ENCODE measurements around the gene MPZL1. TPM values are rescaled to one million over a fixed set of nuclear protein-coding genes. Genes with fewer than 3 reads are reported as not detected.
A peak's percentile ranks its signal among the peaks of the same experiment; 100 is the strongest.

MPZL1 gene
- total RNA-seq, 2 experiments from 2014 or later = 22.3 to 23.0 TPM

GRCh38 chr1:167786502-167786901 lies 64.7 kb downstream of the MPZL1 start:
- Mint-ChIP-seq H3K9me3 (ENCODE audit: low read depth) (peaks cover 2% of the 10 kb centered on the region), H3K4me3 (no peak overlapping the region), H3K27me3 (no peaks in the 10 kb centered on the region), H3K36me3 (ENCODE audit: low read depth) (peaks cover 15% of the 10 kb centered on the region), H3K4me1 (peaks cover 5% of the 10 kb centered on the region), H3K27ac (no peak overlapping the region)
- DNase-seq = no peak
- intact Hi-C loops (cut with DNase I, micrococcal nuclease) = no loop called here
- POLR2A ChIA-PET = interaction anchor here (0.6 kb wide), 1 partner anchor 1184 kb away, joined by 3 read pairs; no protein-coding TSS in a partner anchor
- no peak for ATAC-seq
- CTCF ChIA-PET = interaction anchor here (1.0 kb wide), 1 partner anchor 13 kb away, joined by 3 read pairs; no protein-coding TSS in a partner anchor

DNA sequence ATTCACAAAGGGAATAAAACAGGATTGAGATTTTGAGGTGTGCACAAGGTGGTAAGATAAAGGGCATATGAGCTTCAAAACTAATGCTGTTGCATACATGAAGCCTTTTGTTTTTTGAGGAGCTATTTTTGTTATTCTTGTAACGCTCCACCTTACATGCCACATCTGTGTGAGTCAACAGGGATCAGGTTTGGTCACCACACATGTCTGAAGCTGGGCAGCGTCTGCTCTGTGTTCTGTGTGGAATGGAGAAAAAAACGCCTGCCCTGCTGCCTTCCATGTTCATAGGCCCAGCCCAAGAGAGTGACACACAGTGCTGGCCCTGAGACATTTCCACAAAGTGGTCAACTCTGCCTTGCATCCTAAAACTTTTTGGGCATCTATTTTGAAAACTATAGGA lies 67.7 kb downstream of the MPZL1 start:
- POLR2A ChIA-PET = no interaction called here
- Mint-ChIP-seq H3K9me3 (ENCODE audit: low read depth) (no peaks in the 10 kb centered on the region), H3K27me3 (no peaks in the 10 kb centered on the region), H3K4me3 (no peak overlapping the region), H3K27ac (no peak overlapping the region), H3K4me1 (peaks cover 11% of the 10 kb centered on the region), H3K36me3 (ENCODE audit: low read depth) (peaks cover 15% of the 10 kb centered on the region)
- DNase-seq = no peak
- ATAC-seq = no peak
- intact Hi-C loops (cut with DNase I, micrococcal nuclease) = no loop called here
- CTCF ChIA-PET = interaction anchor here (1.6 kb wide), 1 partner anchor 40 kb away, joined by 5 read pairs; no protein-coding TSS in a partner anchor

DNA sequence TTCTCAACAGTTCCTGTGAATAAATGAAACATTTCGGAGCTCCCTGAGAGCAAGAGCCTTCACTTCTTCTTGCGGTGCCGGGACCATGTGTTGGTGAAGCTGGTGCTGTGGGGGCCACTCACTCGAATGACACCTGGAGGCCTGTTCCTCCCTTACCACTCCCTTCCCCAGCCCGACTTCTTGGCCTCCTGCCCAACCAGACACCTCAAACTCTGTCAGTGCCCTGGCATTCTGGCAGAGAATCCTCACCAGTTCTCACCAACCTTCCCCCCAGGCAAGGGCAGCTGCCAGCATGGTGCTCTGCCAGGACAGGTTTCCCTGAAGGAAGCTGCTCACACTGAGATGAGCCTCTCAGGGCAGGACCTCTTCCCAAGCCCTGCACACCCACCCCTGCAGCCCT lies 68.3 kb downstream of the MPZL1 start:
- DNase-seq (no peak), ATAC-seq (no peak)
- ChIA-PET CTCF (interaction anchor here (1.6 kb wide), 1 partner anchor 41 kb away, joined by 5 read pairs; no protein-coding TSS in a partner anchor), POLR2A (no interaction called here)
- H3K4me3 Mint-ChIP-seq = no peak overlapping the region
- peaks cover 15% of the 10 kb centered on the region for H3K36me3 Mint-ChIP-seq (ENCODE audit: low read depth)
- intact Hi-C loops (cut with DNase I, micrococcal nuclease) = no loop called here
- H3K27me3 Mint-ChIP-seq = no peaks in the 10 kb centered on the region
- H3K9me3 Mint-ChIP-seq (ENCODE audit: low read depth) = no peaks in the 10 kb centered on the region
- H3K4me1 Mint-ChIP-seq = peaks cover 11% of the 10 kb centered on the region
- no peak overlapping the region for H3K27ac Mint-ChIP-seq

GRCh38 chr1:167791281-167792187 lies 69.8 kb downstream of the MPZL1 start:
- Mint-ChIP-seq H3K27me3 (no peaks in the 10 kb centered on the region), H3K36me3 (ENCODE audit: low read depth) (peaks cover 15% of the 10 kb centered on the region), H3K4me1 (peaks cover 11% of the 10 kb centered on the region), H3K9me3 (ENCODE audit: low read depth) (no peaks in the 10 kb centered on the region), H3K27ac (no peak overlapping the region), H3K4me3 (no peak overlapping the region)
- ChIA-PET CTCF (no interaction called here), POLR2A (no interaction called here)
- intact Hi-C loops (cut with DNase I, micrococcal nuclease) = no loop called here
- ATAC-seq (no peak), DNase-seq (no peak)

- no peak for DNase-seq
- Mint-ChIP-seq H3K27ac (no peak overlapping the region), H3K4me1 (peaks cover 16% of the 10 kb centered on the region), H3K27me3 (no peaks in the 10 kb centered on the region), H3K36me3 (ENCODE audit: low read depth) (peaks cover 15% of the 10 kb centered on the region), H3K9me3 (ENCODE audit: low read depth) (no peaks in the 10 kb centered on the region), H3K4me3 (no peak overlapping the region)
- no peak for ATAC-seq
- POLR2A ChIA-PET = no interaction called here
- CTCF ChIA-PET = no interaction called here
- intact Hi-C loops (cut with DNase I, micrococcal nuclease) = no loop called here
These were observed 70.4 kb downstream of the MPZL1 start for GRCh38 chr1:167792188-167792565.

DNA sequence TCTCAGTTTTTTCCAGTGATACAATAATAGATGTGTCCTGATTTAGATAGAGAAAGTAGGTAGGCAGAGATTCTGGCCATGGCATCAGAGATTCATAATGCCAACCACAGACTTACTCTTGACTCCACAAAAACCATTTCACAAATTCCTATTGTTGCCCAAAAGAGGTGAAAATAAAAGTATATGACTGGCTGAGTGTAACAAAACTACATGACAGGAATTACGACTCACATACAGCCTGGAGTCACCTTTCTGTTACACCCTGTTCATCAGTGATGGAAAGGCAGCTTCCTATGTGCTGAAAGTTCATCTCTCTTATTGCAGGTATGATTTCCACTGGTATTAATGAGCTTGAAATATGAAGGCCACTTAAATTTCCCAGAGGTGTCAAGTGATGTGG lies 72.3 kb downstream of the MPZL1 start:
- POLR2A ChIA-PET = no interaction called here
- peaks cover 14% of the 10 kb centered on the region for H3K4me1 Mint-ChIP-seq
- no peak overlapping the region for H3K27ac Mint-ChIP-seq
- H3K36me3 Mint-ChIP-seq (ENCODE audit: low read depth) = peaks cover 6% of the 10 kb centered on the region
- no peaks in the 10 kb centered on the region for H3K9me3 Mint-ChIP-seq (ENCODE audit: low read depth)
- no peak for DNase-seq
- peak; percentile 65 for ATAC-seq
- H3K4me3 Mint-ChIP-seq = no peak overlapping the region
- intact Hi-C loops (cut with DNase I, micrococcal nuclease) = no loop called here
- CTCF ChIA-PET = interaction anchor here (0.9 to 1.2 kb wide), 2 partner anchors 14 to 194 kb away, joined by 3 read pairs; no protein-coding TSS in a partner anchor
- no peaks in the 10 kb centered on the region for H3K27me3 Mint-ChIP-seq

DNA sequence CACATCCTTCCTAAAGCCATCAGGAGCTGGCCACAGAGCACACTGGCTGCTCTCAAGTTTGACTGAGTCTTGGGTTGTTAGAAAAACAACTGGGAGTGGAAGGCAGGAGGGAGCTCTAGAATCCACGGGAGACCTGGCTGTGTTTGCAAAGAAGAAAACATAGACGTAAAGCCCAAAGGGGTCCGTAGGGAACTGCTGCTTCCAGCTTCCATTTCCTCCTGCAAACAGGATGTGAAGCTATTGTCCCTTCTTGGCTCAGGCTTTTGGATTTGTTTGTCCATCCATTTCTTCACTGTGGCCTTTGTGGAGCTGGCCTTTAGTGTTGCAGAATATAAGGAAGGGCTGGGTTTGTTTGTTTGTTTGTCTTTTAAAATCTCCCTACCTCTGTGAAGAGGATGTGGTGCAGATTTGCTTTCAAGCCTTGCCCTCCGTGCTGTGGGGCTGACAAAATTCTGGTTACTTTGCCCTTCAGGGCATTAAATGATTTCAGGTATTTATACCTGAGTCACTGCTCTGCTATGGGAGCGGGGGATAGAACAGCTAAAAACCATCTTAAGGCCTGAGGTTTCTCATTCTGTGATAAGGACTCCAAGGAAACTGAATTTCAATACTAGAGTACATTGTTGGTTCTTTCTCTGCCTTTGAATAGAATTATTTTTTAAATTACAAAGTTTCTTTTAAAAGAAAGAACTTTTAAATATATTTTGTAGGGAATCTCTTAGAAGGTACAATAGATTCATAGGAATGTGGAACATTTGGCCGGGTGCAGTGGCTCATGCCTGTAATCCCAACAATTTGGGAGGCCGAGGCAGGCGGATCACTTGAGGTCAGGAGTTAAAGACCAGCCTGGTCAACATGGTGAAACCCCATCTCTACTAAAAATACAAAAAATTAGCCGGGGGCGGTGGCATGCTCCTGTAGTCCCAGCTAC lies 74.3 kb downstream of the MPZL1 start:
- POLR2A ChIA-PET = interaction anchor here (0.7 kb wide), 2 partner anchors 11 to 80 kb away, joined by 3 read pairs; no protein-coding TSS in a partner anchor
- H3K9me3 Mint-ChIP-seq (ENCODE audit: low read depth) = no peaks in the 10 kb centered on the region
- H3K4me3 Mint-ChIP-seq = no peak overlapping the region
- ATAC-seq = no peak
- no peaks in the 10 kb centered on the region for H3K36me3 Mint-ChIP-seq (ENCODE audit: low read depth)
- H3K27ac Mint-ChIP-seq = no peak overlapping the region
- peaks cover 11% of the 10 kb centered on the region for H3K4me1 Mint-ChIP-seq
- DNase-seq = no peak
- CTCF ChIA-PET = interaction anchor here (0.7 kb wide), 1 partner anchor 27 kb away, joined by 3 read pairs; no protein-coding TSS in a partner anchor
- no peaks in the 10 kb centered on the region for H3K27me3 Mint-ChIP-seq
- intact Hi-C loops (cut with DNase I, micrococcal nuclease) = no loop called here

DNA sequence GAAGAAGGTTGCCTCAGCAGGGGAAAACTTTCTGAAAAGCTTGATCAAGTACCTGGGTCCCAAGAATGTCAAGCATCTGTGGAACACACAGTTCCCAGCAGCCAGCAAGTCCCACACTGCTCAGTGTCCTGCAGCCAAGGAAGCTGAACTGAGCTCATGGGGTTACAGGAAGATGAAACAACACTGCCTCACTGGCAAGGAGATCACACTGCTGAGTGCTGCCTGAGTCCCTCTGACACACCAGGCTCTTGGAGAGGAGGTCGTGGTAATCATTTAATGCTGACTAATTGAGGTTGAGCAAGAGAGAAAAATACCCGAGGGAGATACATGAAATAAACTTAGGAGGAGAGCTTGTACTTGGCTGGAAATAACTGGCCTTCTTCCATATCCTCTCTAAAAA lies 75.2 kb downstream of the MPZL1 start:
- ChIA-PET CTCF (interaction anchor here (0.7 to 0.9 kb wide), 2 partner anchors 11 to 28 kb away, joined by 3 to 4 read pairs; no protein-coding TSS in a partner anchor), POLR2A (interaction anchor here (0.7 kb wide), 1 partner anchor 81 kb away, joined by 3 read pairs; no protein-coding TSS in a partner anchor)
- Mint-ChIP-seq H3K27me3 (no peaks in the 10 kb centered on the region), H3K9me3 (ENCODE audit: low read depth) (no peaks in the 10 kb centered on the region), H3K27ac (peak overlapping the region; percentile 55), H3K36me3 (ENCODE audit: low read depth) (no peaks in the 10 kb centered on the region), H3K4me1 (peaks cover 11% of the 10 kb centered on the region), H3K4me3 (no peak overlapping the region)
- ATAC-seq (peak; percentile 91), DNase-seq (peak; percentile 38)
- intact Hi-C loops (cut with DNase I, micrococcal nuclease) = no loop called here

GRCh38 chr1:167798952-167799351 lies 77.2 kb downstream of the MPZL1 start:
- Mint-ChIP-seq H3K4me3 (no peak overlapping the region), H3K27ac (no peak overlapping the region), H3K36me3 (ENCODE audit: low read depth) (peaks cover under 1% of the 10 kb centered on the region), H3K9me3 (ENCODE audit: low read depth) (no peaks in the 10 kb centered on the region), H3K27me3 (no peaks in the 10 kb centered on the region), H3K4me1 (peaks cover 15% of the 10 kb centered on the region)
- ChIA-PET CTCF (interaction anchor here (1.1 kb wide), 1 partner anchor 82 kb away, joined by 3 read pairs; no protein-coding TSS in a partner anchor), POLR2A (no interaction called here)
- DNase-seq = no peak
- no peak for ATAC-seq
- intact Hi-C loops (cut with DNase I, micrococcal nuclease) = no loop called here

- POLR2A ChIA-PET = no interaction called here
- Mint-ChIP-seq H3K4me1 (peaks cover 19% of the 10 kb centered on the region), H3K27ac (no peak overlapping the region), H3K27me3 (no peaks in the 10 kb centered on the region), H3K4me3 (no peak overlapping the region), H3K36me3 (ENCODE audit: low read depth) (peaks cover 3% of the 10 kb centered on the region), H3K9me3 (ENCODE audit: low read depth) (no peaks in the 10 kb centered on the region)
- intact Hi-C loops (cut with DNase I, micrococcal nuclease) = loop anchor here in 1 of 2 experiments (5.0 kb wide), 1 partner anchor 138 kb away; the partner anchor contains the start of genes DCAF6 and MPC2
- CTCF ChIA-PET = interaction anchor here (0.8 to 1.1 kb wide), 2 partner anchors 14 to 83 kb away, joined by 3 read pairs; no protein-coding TSS in a partner anchor
- DNase-seq (no peak), ATAC-seq (no peak)
These were observed 78.0 kb downstream of the MPZL1 start for GRCh38 chr1:167799747-167800146.

- Mint-ChIP-seq H3K27ac (no peak overlapping the region), H3K27me3 (no peaks in the 10 kb centered on the region), H3K4me3 (no peak overlapping the region), H3K9me3 (ENCODE audit: low read depth) (no peaks in the 10 kb centered on the region), H3K4me1 (peaks cover 24% of the 10 kb centered on the region), H3K36me3 (ENCODE audit: low read depth) (peaks cover 6% of the 10 kb centered on the region)
- intact Hi-C loops (cut with DNase I, micrococcal nuclease) = loop anchor here in 1 of 2 experiments (5.0 kb wide), 1 partner anchor 137 kb away; the partner anchor contains the start of genes DCAF6 and MPC2
- DNase-seq (no peak), ATAC-seq (no peak)
- POLR2A ChIA-PET = no interaction called here
- CTCF ChIA-PET = interaction anchor here (0.7 to 1.1 kb wide), 3 partner anchors 14 to 96 kb away, joined by 3 to 4 read pairs (median 3); no protein-coding TSS in a partner anchor
These were observed 78.5 kb downstream of the MPZL1 start for GRCh38 chr1:167800251-167800650.

Measured in activated CD4-positive, alpha-beta T cell treated with anti-CD3 and anti-CD28 coated beads for 36 hours (primary cell).